ENCODE data around the gene TARS3. TPM values are rescaled to one million over a fixed set of nuclear protein-coding genes. Genes with fewer than 3 reads are reported as not detected.

TARS3 gene
- total and polyA plus RNA-seq, 8 donors: 9.3 to 30.2 (median 26.1) TPM

DNA sequence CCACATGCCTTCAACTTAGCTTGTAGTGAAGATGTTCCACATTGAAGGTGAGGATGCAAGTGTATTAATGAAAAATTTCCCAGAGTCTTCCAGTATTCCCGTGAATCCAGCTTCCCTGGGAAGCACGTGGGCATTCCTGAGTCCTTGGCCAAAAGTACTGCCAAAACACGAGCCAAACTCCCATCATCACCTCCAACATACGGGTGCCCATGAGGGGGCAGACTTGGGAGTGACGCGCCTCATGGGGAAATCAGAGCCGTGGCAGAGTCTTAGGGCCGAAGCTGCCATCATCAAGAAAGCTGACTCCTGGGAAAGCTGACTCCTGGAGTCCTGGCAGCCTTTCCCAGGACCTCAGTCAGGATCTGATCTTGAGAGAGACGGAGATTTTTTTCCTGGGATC, 52.0 kb downstream of the TARS3 start:
- no peaks in the 10 kb centered on the region for H3K4me1 ChIP-seq
- H3K36me3 ChIP-seq: peaks cover 0 to 58% of the 10 kb centered on the region in 2 donors
- intact Hi-C loops (cut with DNase I): no loop called here
- no peaks in the 10 kb centered on the region for H3K27me3 ChIP-seq
- DNase-seq (no peak), ATAC-seq (no peak)
- H3K4me3 ChIP-seq: no peak overlapping the region
- TF ChIP-seq, protein P1, sequence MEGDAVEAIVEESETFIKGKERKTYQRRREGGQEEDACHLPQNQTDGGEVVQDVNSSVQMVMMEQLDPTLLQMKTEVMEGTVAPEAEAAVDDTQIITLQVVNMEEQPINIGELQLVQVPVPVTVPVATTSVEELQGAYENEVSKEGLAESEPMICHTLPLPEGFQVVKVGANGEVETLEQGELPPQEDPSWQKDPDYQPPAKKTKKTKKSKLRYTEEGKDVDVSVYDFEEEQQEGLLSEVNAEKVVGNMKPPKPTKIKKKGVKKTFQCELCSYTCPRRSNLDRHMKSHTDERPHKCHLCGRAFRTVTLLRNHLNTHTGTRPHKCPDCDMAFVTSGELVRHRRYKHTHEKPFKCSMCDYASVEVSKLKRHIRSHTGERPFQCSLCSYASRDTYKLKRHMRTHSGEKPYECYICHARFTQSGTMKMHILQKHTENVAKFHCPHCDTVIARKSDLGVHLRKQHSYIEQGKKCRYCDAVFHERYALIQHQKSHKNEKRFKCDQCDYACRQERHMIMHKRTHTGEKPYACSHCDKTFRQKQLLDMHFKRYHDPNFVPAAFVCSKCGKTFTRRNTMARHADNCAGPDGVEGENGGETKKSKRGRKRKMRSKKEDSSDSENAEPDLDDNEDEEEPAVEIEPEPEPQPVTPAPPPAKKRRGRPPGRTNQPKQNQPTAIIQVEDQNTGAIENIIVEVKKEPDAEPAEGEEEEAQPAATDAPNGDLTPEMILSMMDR (IDR thresholded peaks at IDR 0.05): no peak
- no peaks in the 10 kb centered on the region for H3K9me3 ChIP-seq
- H3K27ac ChIP-seq: no peak overlapping the region

DNA sequence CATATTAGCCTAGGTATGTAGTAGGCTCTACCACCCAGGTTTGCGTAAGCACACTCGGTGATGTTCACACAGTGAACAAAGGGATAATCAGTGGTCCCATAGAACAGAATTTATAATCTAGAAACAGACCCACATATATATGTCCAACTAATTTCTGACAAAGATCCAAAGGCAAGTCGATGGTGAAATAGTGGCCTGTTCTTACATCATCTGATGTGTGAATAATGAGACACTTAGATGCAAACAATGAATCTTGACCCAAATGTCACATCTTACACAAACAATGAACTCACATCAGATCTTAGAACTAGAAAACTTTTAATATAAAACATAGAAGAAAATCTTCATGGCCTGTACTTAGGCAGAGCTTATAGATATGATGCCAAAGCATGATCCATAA, 54.5 kb downstream of the TARS3 start:
- intact Hi-C loops (cut with DNase I): no loop called here
- Histone ChIP-seq H3K4me1 (no peaks in the 10 kb centered on the region), H3K27me3 (no peaks in the 10 kb centered on the region), H3K9me3 (no peaks in the 10 kb centered on the region), H3K4me3 (no peak overlapping the region), H3K27ac (no peak overlapping the region), H3K36me3 (peaks cover 0 to 48% of the 10 kb centered on the region in 2 donors)
- ATAC-seq (no peak), DNase-seq (no peak)
- TF ChIP-seq, protein P1 (IDR thresholded peaks at IDR 0.05): no peak

DNA sequence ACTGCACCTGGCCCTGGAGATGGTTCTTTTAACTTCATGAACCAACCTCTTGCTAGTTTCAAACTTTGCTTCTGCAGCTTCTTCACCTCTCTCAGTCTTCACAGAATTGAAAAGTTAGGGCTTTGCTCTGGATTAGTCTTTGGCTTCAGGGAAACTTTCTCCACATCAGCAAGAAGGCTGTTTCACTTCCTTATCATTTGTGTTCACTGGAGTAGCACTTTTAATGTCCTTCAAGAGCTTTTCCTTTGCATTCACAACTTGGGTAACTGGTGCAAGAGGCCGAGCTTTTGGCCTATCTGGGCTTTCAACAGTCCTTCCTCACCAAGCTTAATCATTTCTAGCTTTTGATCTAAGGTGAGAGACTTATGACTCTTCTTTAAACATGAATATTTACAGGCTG, 56.4 kb downstream of the TARS3 start:
- TF ChIP-seq, protein P1 (IDR thresholded peaks at IDR 0.05): no peak
- no peak for DNase-seq
- H3K4me3 ChIP-seq: no peak overlapping the region

DNA sequence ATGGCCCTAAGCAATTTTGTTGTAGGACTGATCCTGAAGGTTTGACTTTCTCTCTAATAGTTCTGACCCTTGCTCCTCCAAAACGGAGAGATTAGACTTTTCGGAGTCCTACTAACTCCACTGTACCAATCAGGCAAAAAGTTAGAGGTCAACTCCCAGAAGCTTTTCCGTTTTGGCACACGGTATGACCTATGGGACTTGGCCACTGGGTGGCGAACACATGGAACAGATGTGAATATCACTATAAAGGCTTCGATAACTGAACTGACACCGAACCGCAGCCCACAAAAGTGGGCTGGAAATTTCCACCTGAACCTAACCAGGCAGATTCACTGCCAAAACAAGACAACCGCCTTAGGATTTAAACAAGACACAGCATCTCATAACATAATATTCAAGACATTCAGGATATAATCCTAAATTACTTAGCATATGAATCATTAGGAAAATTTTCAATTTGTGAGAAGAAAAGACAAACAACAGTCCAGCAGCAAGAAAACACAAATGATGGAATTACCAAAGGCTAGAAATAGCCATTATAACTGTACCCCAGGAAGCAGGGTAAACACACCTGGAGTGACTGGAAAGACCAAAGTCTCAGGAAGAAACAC, 59.9 kb downstream of the TARS3 start:
- TF ChIP-seq, protein P1 (IDR thresholded peaks at IDR 0.05): no peak
- intact Hi-C loops (cut with DNase I): no loop called here

More for the DNA sequence above, 56.4 kb downstream of the TARS3 start:
- intact Hi-C loops (cut with DNase I): no loop called here
- no peaks in the 10 kb centered on the region for H3K27me3 ChIP-seq
- peak; percentile 61 for ATAC-seq
- no peak overlapping the region for H3K27ac ChIP-seq
- H3K9me3 ChIP-seq: no peaks in the 10 kb centered on the region
- no peaks in the 10 kb centered on the region for H3K4me1 ChIP-seq
- H3K36me3 ChIP-seq: peaks cover 0 to 32% of the 10 kb centered on the region in 2 donors

DNA sequence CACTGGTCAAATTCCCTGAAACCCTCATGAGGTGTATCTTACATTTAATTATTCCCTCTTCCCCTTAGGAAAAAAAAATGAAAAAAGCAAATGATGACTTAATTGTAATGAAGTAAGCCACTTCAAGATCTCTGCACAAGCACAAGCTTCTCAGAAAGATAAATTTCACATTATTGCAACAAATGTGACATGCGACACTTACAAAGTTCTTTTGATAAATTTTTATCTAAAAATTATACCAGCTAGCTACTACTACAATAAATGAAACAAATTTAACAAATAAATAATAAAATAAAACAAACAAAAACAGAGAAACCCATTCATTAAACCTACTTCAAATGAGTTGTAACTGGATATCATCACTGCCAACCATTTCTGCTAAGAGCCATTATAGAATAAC, 62.1 kb downstream of the TARS3 start:
- Histone ChIP-seq H3K4me1 (peaks cover 0 to 8% of the 10 kb centered on the region in 2 donors), H3K27ac (no peak overlapping the region), H3K27me3 (no peaks in the 10 kb centered on the region), H3K4me3 (no peak overlapping the region), H3K36me3 (peaks cover 0 to 2% of the 10 kb centered on the region in 2 donors), H3K9me3 (no peaks in the 10 kb centered on the region)
- intact Hi-C loops (cut with DNase I): no loop called here
- TF ChIP-seq, protein P1 (IDR thresholded peaks at IDR 0.05): no peak
- DNase-seq: no peak
- ATAC-seq: no peak

More for the DNA sequence above, 59.9 kb downstream of the TARS3 start:
- peaks cover 0 to 11% of the 10 kb centered on the region in 2 donors for H3K36me3 ChIP-seq
- ATAC-seq (no peak), DNase-seq (no peak)
- H3K27me3 ChIP-seq: no peaks in the 10 kb centered on the region
- H3K4me3 ChIP-seq: no peak overlapping the region
- no peaks in the 10 kb centered on the region for H3K4me1 ChIP-seq
- no peak overlapping the region for H3K27ac ChIP-seq
- H3K9me3 ChIP-seq: no peaks in the 10 kb centered on the region

All from left lung (tissue), 10 donors.